Activated CD4-positive, alpha-beta T cell treated with anti-CD3 and anti-CD28 coated beads, Interleukin-2, amount 50 U/mL, for 4 hours (primary cell): ENCODE measurements around the gene EEF1AKMT2.
"Not testable (repeated sequence)": the region's sequence is repeated elsewhere in the genome, so short reads cannot be mapped to it uniquely, and the experiment has no call there.

Source experiments
- DNase-seq, 2 experiments: peaks; one replicate each; pipeline ENCODE4 v3.0.0-alpha.2; 2020

Gene EEF1AKMT2

DNA sequence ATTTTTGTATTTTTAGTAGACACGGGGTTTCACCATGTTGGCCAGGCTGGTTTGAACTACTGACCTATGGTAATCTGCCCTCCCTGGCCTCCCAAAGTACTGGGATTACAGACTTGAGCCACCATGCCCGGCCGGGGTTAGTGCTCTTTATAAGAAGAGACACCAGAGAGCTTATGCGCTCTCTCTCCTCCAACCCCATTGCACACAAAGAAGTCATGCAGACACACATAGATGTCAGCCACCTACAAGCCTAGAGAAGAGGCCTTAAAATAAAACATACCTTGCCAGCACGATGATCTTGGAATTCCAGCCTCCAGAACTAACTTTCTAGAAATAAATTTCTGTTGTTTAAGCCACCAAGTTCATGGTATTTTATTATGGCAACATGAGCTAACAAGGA is 37.5 kb downstream of the EEF1AKMT2 start:
- no peak for DNase-seq

DNA sequence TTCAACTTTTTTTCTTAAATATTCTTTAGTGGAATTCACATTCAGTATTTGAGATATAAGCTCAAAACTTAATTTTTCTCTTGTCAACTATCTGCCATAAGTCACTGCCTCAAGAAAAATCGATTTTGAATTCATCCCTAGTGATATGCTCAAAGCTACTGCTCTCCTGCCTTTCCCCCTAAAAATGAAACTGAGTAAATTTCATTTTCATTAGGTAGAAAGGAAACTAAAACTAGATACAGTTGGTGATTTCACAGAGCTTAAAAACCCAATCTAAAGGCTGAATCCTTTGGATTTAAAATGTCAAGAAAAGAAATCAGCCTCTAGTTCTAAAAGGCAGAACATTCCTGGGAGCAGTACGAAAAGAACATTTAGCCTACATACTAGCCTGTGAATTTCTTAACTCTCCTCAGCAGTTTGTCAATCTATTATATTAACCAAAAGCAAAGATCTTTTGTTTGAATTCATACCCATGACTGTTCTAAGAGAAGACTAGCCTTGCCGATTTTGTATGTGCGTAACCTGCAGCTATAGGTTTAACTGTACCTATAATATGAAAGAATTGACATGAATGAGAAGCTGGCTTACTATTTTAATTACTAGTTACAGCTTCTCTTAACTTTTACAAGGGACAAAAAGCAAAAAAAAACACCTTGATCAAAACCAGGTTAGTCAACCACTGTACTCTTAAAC is 42.6 kb downstream of the EEF1AKMT2 start:
- no peak for DNase-seq

DNA sequence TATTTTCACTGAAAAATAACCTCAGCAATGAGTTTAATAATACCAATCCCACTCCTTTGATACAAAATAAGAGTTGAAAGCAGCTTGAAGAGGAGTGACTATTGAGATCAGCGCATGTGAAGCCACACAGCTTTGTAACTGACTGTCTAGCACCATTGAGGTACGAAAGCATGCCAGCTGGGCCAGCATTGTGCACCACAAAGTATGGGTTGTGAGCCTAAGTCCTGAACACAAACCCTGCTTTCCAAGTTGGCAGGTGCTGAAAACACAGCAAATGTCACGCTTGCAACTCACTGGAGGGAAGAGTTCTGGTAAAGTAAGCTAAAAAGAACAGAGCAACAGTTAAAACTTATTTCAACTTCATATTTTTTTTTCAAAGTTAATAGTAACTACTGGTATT is 43.5 kb downstream of the EEF1AKMT2 start:
- DNase-seq, result no peak

DNA sequence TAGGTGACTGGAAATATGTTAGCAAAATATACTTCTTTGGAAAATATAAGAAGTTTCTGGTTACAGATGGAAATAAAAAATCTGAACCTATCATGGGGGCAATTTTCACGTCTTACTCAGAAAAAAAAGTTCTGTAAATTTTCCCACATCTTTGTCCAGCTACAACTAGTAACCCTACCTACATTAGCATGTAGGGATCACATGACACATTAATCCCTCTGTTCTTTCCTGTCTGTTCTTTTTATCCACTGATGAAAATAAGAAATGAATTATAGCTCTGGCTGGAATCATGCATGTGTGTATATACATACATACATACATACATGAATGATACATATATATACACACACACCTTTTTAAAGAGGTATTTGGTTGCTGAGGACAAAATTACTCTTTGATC is 43.9 kb downstream of the EEF1AKMT2 start:
- no peak for DNase-seq

DNA sequence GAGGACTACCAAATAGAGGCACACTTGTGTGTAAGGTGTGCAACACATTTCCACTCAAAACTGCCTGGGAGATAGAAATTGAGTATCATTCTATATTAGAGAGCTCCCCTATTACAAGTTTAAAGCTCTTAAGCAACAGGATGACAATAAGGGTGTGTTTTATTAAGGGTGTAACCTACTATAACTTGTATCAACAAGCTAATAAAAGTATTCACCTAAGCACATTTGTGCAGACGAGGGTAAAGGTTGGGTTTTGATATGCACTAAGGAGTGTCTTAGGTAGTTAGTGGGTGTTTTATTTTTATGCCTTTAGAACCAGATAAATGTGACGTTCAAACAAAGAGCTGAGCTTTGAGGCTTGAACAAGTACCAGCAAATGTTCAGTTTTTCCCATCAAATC is 44.7 kb downstream of the EEF1AKMT2 start:
- no peak for DNase-seq

DNA sequence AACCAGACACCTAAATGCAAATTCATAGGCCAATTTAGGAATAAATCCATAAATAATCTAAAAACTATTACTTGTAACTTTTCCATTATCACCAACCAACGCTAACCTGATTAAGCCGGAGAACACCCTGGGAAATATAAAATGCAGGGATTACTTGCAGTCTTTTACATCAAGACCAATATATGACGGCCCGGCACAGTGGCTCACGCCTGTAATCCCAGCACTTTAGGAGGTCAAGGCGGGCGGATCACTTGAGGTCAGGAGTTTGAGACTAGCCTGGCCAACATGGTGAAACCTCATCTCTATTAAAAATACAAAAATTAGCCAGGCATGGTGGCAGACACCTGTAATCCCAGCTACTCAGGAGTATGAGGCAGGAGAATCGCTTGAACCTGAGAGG is 45.2 kb downstream of the EEF1AKMT2 start:
- not testable (repeated sequence) for DNase-seq

DNA sequence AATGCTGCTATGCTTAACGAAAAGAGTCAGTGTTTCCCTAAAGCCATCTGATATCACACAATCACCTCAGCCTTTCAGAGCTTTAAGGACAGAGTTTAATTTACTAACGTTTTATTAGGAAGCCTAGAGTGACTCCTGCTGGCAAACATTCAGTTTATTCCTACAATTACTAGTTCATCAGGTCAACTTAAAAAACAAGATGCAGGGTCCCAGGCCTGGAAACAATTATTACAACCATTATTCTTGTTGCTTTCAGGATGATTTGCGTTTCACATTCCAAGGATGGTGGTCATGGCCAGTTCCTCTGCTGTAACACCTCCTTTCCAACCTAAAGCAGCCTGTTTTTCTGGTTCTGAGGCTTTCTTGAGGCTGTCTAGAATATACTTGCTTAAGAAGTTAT is 46.0 kb downstream of the EEF1AKMT2 start:
- DNase-seq, result no peak

DNA sequence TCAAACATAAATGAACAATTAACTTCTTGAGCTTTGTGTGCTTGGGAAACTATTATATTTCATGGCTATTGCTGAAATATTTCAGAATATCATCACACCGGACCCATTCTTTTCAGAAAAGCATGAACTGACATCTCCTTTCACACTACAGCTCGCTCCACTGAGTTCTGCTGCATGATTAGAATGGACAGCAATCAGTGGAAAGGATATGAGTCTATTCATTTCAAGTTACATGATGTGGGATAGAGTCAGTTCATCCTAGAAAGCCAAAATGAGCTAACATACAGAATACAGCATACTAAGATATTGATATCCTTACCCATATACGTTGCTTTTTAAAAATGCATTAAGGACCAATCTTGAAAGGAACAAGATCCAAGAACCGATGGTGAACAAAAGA is 46.4 kb downstream of the EEF1AKMT2 start:
- DNase-seq, result no peak

DNA sequence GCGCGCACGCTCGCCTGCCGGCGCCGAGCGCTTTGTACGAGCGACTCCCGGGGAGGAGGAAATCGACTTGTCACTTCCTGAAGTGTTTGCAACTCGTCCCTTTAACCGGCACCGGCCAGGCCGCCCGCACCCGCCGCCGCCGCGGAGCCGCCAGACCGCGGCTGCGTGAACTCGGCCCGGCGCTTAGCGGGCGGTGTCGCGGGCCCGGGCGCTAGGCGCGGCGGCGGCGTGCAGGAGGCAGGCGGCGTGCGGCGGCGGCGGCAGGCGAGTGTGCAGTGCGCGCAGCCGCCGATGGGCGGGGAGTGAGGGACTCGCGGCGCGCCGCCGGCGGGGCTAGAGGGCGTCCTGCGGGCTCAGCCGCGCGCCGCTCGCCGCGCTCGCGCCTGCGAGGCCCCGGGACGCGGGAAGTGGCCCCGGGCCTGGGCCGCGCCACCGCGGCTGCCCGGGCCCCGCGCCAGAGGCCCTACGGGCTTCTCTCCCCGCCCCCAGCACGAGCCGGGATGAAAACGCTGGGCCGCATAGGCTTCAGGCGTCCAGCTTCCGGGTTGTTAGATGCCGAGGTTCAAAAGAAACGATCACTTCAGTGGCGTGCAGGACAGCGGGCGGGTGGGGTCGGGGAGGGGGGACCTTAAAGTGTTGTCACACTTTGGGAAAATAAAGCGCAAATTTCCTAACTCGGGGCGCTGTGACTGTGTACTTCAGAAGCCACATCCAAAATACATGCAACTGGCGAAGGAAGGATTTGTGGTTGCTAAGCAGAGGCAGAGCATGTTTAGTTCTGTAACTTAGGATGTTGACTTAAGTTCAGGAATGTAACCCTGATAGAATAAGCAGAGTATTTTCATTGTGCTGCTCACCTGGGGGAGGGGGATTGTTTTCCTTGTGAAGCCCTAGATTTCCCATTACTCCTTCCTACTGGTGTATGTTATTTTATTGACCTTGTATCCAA is 47.3 kb downstream of the EEF1AKMT2 start, which contains the start of gene FAM53B:
TSS of gene FAM53B (minus strand) at position 277 of the 949 bp plus-strand sequence. CDS start 37,665 bp downstream, outside the sequence.
- DNase-seq, result peak; percentile 72 to 74

DNA sequence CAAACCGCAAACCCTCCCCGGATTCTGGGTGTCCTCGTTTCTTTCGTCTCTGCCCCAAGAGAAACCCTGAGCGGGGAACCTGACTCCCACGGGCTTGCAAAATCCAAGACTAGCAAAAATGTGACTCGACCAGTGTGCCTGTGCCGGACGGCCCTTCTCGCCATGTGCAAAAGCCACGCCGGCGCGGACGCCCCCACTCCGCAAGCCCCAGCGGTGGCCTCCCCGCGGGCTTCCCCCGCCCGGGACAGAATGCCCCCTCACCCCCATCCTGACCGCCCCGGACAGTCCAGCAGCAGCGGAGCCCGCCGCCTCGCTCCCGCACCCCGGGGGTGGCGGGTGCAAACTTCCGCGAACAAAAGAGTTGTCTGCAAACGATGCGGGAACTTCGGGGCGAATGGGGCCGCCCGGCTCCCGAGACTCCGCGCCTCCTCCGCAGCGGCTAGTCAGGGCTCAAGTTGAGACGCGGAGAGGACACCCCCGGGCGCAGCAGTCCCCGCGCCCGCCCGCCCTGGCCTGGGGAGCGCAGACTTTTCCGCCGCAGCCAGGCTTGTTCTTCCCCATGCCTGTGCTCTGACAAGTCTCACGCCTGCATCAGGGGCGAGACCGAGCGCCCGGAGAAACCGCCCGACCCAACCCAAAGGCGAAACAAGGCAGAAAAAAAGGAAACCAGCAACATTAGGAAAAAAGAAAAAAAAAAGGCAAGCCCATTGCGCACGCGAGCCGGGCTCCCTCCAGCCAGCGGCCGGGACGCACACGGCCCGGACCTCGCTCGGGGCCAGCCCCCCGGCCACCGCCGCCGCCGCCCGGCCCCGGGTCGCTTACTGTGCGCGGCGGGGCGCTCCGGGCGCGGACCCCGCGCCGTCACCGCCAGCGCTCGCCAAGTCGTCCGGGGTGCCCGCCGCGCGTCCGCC is 48.2 kb downstream of the EEF1AKMT2 start:
- no peak for DNase-seq

DNA sequence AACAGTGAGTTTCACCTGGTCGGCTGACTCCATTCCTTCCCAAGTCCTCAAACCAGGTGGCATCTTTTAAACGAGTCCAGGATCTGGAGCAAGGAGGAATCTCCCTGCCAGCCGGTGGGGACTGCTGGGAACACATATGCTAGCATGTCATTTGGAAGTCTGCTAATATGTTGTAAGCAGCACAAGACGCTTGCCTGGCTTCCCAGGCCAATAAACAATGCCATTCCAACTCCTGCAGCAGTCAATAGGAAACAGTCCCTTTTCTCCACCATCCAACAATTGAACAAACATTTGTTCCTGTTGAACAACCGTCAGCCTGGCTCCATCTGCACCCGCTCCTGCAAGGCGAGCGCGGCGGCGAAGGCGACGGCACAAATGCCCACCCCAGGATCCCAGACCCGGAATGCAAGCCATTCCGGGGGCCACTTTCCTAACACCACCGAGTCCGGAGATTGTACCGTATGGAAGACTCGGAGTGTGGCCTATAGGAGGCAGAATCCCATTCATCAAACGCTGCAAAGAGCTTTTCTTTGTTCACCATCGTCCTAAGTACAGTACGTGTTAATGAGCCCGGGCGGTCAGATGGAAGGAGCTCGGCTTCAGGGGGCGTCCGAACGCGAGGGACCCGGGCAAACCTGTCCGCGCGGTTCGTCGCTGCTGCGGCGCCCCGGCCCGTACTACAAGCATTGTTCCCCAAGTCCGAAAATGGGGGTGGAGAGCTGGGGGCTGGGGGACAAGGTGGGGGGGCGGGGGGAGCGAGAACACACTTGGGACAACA is 49.1 kb downstream of the EEF1AKMT2 start:
- DNase-seq, result no peak

DNA sequence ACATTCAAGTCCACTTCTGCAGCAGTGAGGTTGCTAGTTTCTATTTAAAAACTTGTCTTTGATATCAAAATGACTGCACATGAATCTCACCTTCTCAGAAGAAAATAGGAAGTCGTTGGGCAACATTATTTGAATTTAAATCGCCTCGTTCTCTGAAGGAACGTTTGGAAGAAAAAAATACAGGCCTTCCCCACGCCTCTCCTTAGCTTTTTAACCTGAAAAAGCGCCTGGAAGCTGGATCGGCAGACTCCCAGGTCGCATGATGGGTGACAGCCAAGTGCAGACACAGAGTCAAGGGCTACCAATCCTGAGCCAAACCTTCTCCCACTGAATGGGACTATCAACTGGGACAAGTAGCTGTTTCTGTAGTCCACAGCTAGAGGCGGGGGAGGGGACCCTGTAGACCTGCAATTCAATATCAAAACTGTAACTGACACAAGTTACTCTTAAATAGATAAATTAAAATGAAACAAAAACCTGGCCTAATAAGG is 49.7 kb downstream of the EEF1AKMT2 start:
- DNase-seq, result peak in 1 of 2 experiments; percentile 49

DNA sequence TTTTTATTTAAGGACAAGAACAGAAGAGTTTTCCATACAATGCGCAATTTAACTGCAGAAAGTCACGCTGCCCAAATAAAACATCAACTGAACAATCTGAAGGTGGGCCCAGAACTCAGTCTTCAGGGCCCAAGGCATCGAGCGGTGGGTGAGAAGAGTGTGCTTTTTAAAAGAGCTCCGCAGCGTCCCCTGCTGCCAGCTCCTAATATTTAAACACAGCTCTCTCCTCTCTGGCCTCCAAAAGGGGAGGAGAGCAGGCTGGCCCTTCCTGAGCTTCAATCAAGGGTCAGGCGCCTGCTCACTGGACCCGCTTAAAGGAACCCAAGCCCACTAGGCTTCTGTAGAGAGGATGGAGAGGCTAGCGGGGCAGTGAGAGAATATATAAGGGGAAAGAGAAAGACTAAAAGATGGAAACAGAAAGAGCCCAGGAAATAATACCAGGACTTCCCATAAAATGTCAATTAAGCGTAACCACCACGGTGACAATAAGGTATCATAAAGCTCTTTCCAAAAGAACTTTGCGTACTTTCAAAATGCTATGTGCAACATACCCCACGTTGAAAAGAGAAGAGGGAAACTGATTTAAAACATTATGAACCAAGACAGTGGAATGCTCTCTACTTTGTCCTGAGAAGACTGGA is 50.3 kb downstream of the EEF1AKMT2 start:
- DNase-seq, result peak; percentile 70 to 74

DNA sequence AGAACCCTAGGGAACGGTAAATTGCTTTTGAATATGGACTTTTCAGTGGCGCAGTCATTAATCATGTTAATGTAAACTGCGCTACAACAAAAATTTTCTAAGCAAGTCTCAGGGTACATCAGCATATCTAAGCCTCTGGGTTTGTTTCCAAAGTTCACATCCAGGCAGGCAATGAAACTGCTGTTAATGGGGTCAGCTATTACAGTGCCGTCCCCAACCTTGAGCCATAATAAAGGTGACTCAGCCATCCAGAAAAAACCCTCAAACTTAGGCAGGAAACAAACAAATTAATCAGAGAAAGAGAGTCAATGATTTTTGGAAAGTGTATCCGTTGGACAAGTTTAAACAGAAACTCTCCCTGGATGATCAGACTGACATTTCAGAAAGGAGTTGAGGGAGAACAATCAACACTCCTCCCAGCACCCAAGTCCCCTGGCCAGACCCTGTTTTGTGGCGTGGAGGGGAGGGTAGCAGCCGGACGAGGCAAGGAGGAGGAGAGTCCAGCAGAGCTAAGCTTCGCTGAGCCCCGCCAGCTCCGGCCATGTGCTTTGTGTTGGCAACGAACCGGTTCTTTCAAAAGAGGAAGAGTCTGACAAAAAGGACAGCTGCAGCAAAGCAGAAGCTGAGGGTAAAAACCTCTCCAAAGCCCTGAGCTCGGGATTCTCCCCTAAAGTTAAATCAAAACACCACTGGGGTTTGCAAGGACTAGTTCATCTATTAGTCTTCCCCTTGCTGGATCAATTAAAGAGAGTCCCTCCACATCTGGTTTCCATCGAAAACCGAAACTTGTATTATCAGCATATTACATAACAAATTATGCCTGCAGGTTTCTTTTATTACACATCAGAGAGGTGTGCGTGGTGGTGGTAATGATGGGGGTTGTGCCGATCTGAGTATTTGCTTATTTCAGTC is 51.1 kb downstream of the EEF1AKMT2 start:
- DNase-seq, result no peak

DNA sequence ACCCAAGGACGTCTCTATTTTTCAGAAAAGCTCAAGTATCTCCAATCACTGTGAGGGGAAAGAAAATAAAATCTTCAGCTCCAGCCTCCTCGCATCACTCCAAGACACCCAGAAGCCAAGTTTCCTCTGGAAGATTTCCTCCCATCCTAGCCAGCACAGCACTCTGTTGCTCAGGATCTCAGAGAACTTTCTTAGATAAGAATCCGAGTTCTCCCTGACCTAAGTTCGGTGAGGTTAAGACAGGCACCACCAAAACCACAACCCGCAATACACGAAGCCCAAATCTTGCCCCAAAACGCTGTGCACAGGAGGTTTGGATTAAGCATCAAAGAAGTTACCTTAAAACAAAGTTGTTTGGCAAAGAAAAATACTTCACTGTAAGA is 51.7 kb downstream of the EEF1AKMT2 start:
- no peak for DNase-seq

DNA sequence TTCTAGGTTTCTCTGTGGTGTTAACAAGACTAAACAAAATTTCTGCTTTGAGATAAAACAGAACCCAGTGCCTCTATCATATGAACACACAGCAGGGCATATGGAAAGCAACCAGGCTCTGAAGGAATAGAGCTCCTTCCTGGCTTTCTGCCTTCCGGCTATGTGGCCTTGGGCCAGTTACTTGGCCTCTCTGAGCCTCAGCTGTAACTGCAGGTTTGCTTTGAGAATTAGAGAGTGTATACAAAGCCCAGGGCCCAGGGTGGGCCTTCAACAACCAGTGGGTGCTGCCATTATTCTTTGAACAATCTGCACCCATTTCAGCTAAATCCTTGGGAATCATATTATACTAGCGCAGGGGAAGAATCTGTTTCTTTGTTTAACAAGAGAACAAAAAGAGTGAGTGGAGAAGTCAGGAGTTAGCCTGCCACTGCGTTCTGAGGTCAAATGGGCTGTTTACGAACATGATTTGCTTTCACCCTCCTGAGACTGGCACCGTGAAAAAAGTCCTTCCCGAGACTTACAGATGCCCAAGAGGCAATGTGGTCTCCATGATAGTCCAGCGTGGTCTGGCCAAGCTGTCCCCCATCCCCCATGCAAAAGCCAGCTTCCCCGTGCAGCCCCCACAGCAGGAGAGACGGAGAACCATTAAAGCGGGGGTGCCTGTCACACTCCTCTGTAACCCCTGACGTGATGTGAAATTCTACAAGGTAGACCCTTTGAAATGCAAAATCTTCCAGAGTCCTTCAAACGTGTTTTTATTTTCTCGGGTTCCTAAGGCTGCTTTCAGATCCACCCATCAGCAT is 52.4 kb downstream of the EEF1AKMT2 start:
- no peak for DNase-seq

DNA sequence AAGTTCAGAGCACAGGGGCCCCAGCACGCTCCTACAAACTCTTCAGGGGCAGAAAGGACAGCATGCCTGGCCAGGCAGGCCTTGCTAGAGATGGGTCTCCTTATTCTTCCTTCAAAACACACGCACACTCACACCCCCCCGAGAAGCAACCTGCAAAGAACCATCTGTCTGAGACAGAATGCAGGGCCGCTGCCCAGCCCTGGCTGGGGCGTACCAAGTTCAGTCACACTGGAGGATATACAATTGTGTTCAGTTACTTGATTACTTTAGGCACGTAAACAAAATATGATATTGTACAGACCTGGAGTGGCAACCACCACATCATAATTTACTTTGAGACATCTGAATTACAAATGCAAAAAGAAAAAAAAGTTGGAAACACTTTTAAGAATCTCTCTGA is 53.2 kb downstream of the EEF1AKMT2 start:
- no peak for DNase-seq

DNA sequence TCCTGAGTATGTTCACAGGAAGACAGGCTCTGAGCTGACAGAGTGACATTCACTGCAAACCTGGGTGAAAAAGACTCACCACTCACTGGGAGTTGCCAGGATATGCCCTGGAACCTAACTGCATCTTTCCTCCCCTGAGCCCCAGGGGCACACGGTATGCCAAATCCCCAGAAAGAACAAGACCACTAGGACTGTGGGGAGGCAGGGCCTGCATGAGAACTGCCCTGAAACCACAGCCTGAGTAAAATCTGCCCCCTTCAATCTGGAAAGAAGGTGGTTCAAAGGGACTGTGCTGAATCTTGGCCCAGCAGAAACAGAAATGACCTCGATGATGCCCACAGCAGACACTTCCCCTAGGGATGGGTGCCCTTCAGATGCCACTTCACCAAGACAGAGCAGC is 54.0 kb downstream of the EEF1AKMT2 start:
- DNase-seq, result no peak

DNA sequence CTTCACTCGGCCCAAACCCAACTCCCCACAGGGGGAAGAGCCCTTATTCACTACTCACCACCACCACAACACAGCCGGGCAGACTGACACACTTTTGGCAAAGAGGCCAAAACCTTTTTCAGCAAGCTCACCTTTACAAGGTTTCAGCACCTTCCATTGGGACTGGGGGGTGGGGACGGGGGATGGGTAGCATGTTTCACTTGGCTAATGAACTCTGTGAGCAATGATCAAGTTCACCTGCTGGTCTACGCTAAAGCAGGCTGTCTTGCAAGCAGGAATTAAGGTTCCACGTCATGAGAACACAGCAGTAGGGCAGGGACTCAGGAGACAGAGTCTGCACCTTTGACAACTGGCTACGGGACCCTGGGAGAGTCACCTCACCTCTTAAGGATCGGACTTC is 54.5 kb downstream of the EEF1AKMT2 start:
- DNase-seq, result no peak
